ENCODE results near the gene PSME2.

GRCh38 chr14:24177891-24178290, 31.5 kb upstream of the PSME2 start:
- no peak for TF ChIP-seq POLR2AphosphoS5 (IDR thresholded peaks at IDR 0.05; ENCODE audit: borderline replicate concordance, low read depth, low read length)
- TF ChIP-seq FOXP2 (optimal IDR thresholded peaks at IDR 0.05; ENCODE audit: control extremely low read depth, extremely low read length, insufficient read depth), result no peak
- TF ChIP-seq EZH2 (IDR thresholded peaks at IDR 0.05), result no peak
